ENCODE measurements around the gene MTR. TPM values are rescaled to one million over a fixed set of nuclear protein-coding genes. Genes with fewer than 3 reads are reported as not detected.

Gene MTR
- total and polyA plus RNA-seq, 9 of the 15 experiments (the other 6 are each of a cell fraction or from before 2014, with no cell fraction given) = 3.4 to 44.3 (median 20.3) TPM

- TF ChIP-seq ELK3 (CRISPR knock-in tag; IDR thresholded peaks at IDR 0.05) (no peak), FOXP1 (CRISPR knock-in tag; IDR thresholded peaks at IDR 0.05) (no peak), NR3C1 (CRISPR knock-in tag; IDR thresholded peaks at IDR 0.05) (peak; percentile 88), TBP (optimal IDR thresholded peaks at IDR 0.05; ENCODE audit: low read depth, low read length) (peak; percentile 93), ZNF212 (CRISPR knock-in tag; IDR thresholded peaks at IDR 0.05) (no peak), AFF4 (CRISPR knock-in tag; IDR thresholded peaks at IDR 0.05) (peak; percentile 85), ZBTB49 (CRISPR knock-in tag; IDR thresholded peaks at IDR 0.05; ENCODE audit: borderline replicate concordance) (0 out of 2 replicates have a peak, but pooled peaks have one; percentile 33), RBM15 (IDR thresholded peaks at IDR 0.05; ENCODE audit: insufficient read depth, low read length) (no peak), GATA2 (CRISPR knock-in tag; IDR thresholded peaks at IDR 0.05) (no peak), SUPT5H (IDR thresholded peaks at IDR 0.05) (peak; percentile 96), ZNF217 (CRISPR knock-in tag; IDR thresholded peaks at IDR 0.05) (no peak), ZNF507 (tag; conservative IDR thresholded peaks at IDR 0.05) (no peak), DEAF1 (CRISPR knock-in tag; IDR thresholded peaks at IDR 0.05) (no peak), ARNT (IDR thresholded peaks at IDR 0.05) (0 out of 4 replicates have a peak, but pooled peaks of 1 of the 2 experiments have one; percentile 22), BCLAF1 (IDR thresholded peaks at IDR 0.05; ENCODE audit: borderline replicate concordance in 1 of 2, control insufficient read depth in 1 of 2, low read depth in 2 of 2, low read length in 1 of 2) (peak in 1 of 2 experiments; percentile 94; a peak in 1 of 4 replicates)
Observed at GRCh38 chr1:236795035-236795756, at the start of gene MTR (continued).

Data from K562 (cell line).